NCI-H82 treated with DMSO at 0.1 percent for 48 hours (cell line): ENCODE data around the gene CYB561A3.
A peak's percentile ranks its signal among the peaks of the same experiment; 100 is the strongest.

Experiments
- DNase-seq: peaks from one replicate; lab custom pipeline; 2025; ENCODE audit not compliant: unreplicated experiment; lab: John Stamatoyannopoulos, UW

Gene CYB561A3

GRCh38 chr11:61369372-61370348, 8.0 kb upstream of the CYB561A3 start:
- DNase-seq, result no peak

- DNase-seq, result no peak
Observed at GRCh38 chr11:61368646-61369045, 7.0 kb upstream of the CYB561A3 start.

GRCh38 chr11:61367406-61367805, 5.7 kb upstream of the CYB561A3 start:
- peak; percentile 76 for DNase-seq

- no peak for DNase-seq
Observed at GRCh38 chr11:61364012-61364675, 2.5 kb upstream of the CYB561A3 start.

- DNase-seq, result peak; percentile 44
Observed at GRCh38 chr11:61362542-61362875, 827 bp upstream of the CYB561A3 start.

GRCh38 chr11:61361237-61361740, 393 bp downstream of the CYB561A3 start:
- no peak for DNase-seq

- no peak for DNase-seq
Observed at GRCh38 chr11:61359516-61359915, 2.2 kb downstream of the CYB561A3 start.

GRCh38 chr11:61358566-61358965, 3.1 kb downstream of the CYB561A3 start:
- DNase-seq, result no peak

GRCh38 chr11:61357894-61358239, 3.8 kb downstream of the CYB561A3 start:
- DNase-seq, result no peak

- no peak for DNase-seq
Observed at GRCh38 chr11:61357233-61357893, 4.3 kb downstream of the CYB561A3 start.

GRCh38 chr11:61356706-61357105, 5.0 kb downstream of the CYB561A3 start:
- DNase-seq, result no peak

GRCh38 chr11:61354208-61354607, 7.5 kb downstream of the CYB561A3 start:
- DNase-seq, result no peak

GRCh38 chr11:61353131-61354067, 8.3 kb downstream of the CYB561A3 start:
- DNase-seq, result no peak

- DNase-seq, result no peak
Observed at GRCh38 chr11:61352038-61352437, 9.6 kb downstream of the CYB561A3 start.

- no peak for DNase-seq
Observed at GRCh38 chr11:61350803-61351202, 10.9 kb downstream of the CYB561A3 start.

- DNase-seq, result no peak
Observed at GRCh38 chr11:61350336-61350735, 11.3 kb downstream of the CYB561A3 start.

GRCh38 chr11:61349916-61350315, 11.8 kb downstream of the CYB561A3 start:
- no peak for DNase-seq

- no peak for DNase-seq
Observed at GRCh38 chr11:61349189-61349751, 12.4 kb downstream of the CYB561A3 start.

- DNase-seq, result no peak
Observed at GRCh38 chr11:61347916-61348461, 13.7 kb downstream of the CYB561A3 start.
